Upper lobe of right lung (tissue), 1 donor: ENCODE measurements around the gene MYO7A. TPM values are rescaled to one million over a fixed set of nuclear protein-coding genes. Genes with fewer than 3 reads are reported as not detected.

Experiments
- ATAC-seq: fragments of 200-7000 bp; cut with Tn5 transposase; one replicate; pipeline ENCODE4 v1.9.1; 2020; ENCODE audit warnings: mild to moderate bottlenecking, moderate library complexity
- DNase-seq: peaks from one replicate; pipeline ENCODE4 v3.0.0-alpha.2; 2020
- H3K27ac ChIP-seq: fragments of 200-600 bp; one replicate; pipeline ENCODE4 v1.8.0; 2022
- H3K27me3 ChIP-seq: fragments of 200-600 bp; one replicate; pipeline ENCODE4 v1.8.0; 2022; ENCODE audit warnings: mild to moderate bottlenecking
- H3K36me3 ChIP-seq: fragments of 200-600 bp; one replicate; pipeline ENCODE4 v1.8.0; 2022
- H3K4me1 ChIP-seq: fragments of 200-600 bp; one replicate; pipeline ENCODE4 v1.8.0; 2022
- H3K4me3 ChIP-seq: fragments of 200-600 bp; one replicate; pipeline ENCODE4 v1.8.0; 2022; ENCODE audit warnings: mild to moderate bottlenecking
- H3K9me3 ChIP-seq: fragments of 200-600 bp; one replicate; pipeline ENCODE4 v1.8.0; 2022
- CTCF ChIP-seq: fragments of 200-600 bp; IDR thresholded peaks from one replicate; pipeline ENCODE4 v1.8.0; 2022; ENCODE audit warnings: antibody characterized with exemption
- intact Hi-C: fragments of 100-400 bp; cut with DNase I; formaldehyde crosslinking; loops from one replicate; pipeline ENCODE4 v1.11.0; 2022
- total RNA-seq: library from RNA; stranded (reverse); fragmentation: NEBNext Ultra II Directional; extraction: Animal tissue kit (Norgen Biotek cat#: 25700); gene quantifications from one replicate; pipeline ENCODE4 v1.2.1, GENCODE V29; 2021
- donor health status: DM: no; HTN: yes; CAD: no; lungs with severe emphysema.

Gene MYO7A
- total RNA-seq, 1 donor from 2014 or later, result 3.6 TPM

GRCh38 chr11:77107950-77108349 lies 20.1 kb upstream of the MYO7A start:
- DNase-seq (peak; percentile 73), ATAC-seq (peak; percentile 17)
- Histone ChIP-seq H3K27ac (no peak overlapping the region), H3K4me3 (no peak overlapping the region), H3K9me3 (no peaks in the 10 kb centered on the region), H3K36me3 (no peaks in the 10 kb centered on the region), H3K27me3 (no peaks in the 10 kb centered on the region), H3K4me1 (no peaks in the 10 kb centered on the region)
- no peak for TF ChIP-seq CTCF
- intact Hi-C loops, result no loop called here

- H3K27me3 ChIP-seq, result no peaks in the 10 kb centered on the region
- H3K4me1 ChIP-seq, result no peaks in the 10 kb centered on the region
- TF ChIP-seq CTCF, result no peak
- H3K36me3 ChIP-seq, result no peaks in the 10 kb centered on the region
- no peaks in the 10 kb centered on the region for H3K9me3 ChIP-seq
- no peak for DNase-seq
- ATAC-seq, result no peak
- intact Hi-C loops, result no loop called here
- no peak overlapping the region for H3K27ac ChIP-seq
- H3K4me3 ChIP-seq, result no peak overlapping the region
Measured at GRCh38 chr11:77108436-77108835, 19.6 kb upstream of the MYO7A start.

GRCh38 chr11:77109236-77110019 lies 18.6 kb upstream of the MYO7A start:
- Histone ChIP-seq H3K27ac (no peak overlapping the region), H3K4me3 (no peak overlapping the region), H3K36me3 (no peaks in the 10 kb centered on the region), H3K4me1 (no peaks in the 10 kb centered on the region), H3K9me3 (no peaks in the 10 kb centered on the region), H3K27me3 (no peaks in the 10 kb centered on the region)
- DNase-seq (no peak), ATAC-seq (no peak)
- intact Hi-C loops, result no loop called here
- no peak for TF ChIP-seq CTCF

- Histone ChIP-seq H3K36me3 (no peaks in the 10 kb centered on the region), H3K4me1 (no peaks in the 10 kb centered on the region), H3K27me3 (no peaks in the 10 kb centered on the region), H3K9me3 (no peaks in the 10 kb centered on the region), H3K27ac (no peak overlapping the region), H3K4me3 (no peak overlapping the region)
- intact Hi-C loops, result no loop called here
- DNase-seq (no peak), ATAC-seq (no peak)
- TF ChIP-seq CTCF, result no peak
Measured at GRCh38 chr11:77110836-77111235, 17.2 kb upstream of the MYO7A start.

- intact Hi-C loops, result no loop called here
- H3K9me3 ChIP-seq, result no peaks in the 10 kb centered on the region
- H3K4me1 ChIP-seq, result no peaks in the 10 kb centered on the region
- no peak for TF ChIP-seq CTCF
- no peak overlapping the region for H3K27ac ChIP-seq
- no peak for ATAC-seq
- DNase-seq, result no peak
- H3K27me3 ChIP-seq, result no peaks in the 10 kb centered on the region
- H3K4me3 ChIP-seq, result no peak overlapping the region
- H3K36me3 ChIP-seq, result no peaks in the 10 kb centered on the region
Measured at GRCh38 chr11:77111277-77111676, 16.8 kb upstream of the MYO7A start.

GRCh38 chr11:77111946-77112345 lies 16.1 kb upstream of the MYO7A start:
- no peaks in the 10 kb centered on the region for H3K4me1 ChIP-seq
- no peak for DNase-seq
- TF ChIP-seq CTCF, result no peak
- intact Hi-C loops, result no loop called here
- H3K36me3 ChIP-seq, result no peaks in the 10 kb centered on the region
- H3K4me3 ChIP-seq, result no peak overlapping the region
- no peak for ATAC-seq
- H3K27me3 ChIP-seq, result no peaks in the 10 kb centered on the region
- no peaks in the 10 kb centered on the region for H3K9me3 ChIP-seq
- H3K27ac ChIP-seq, result no peak overlapping the region
